CD14-positive monocyte (primary cell): ENCODE data around the gene MGLL. TPM values are rescaled to one million over a fixed set of nuclear protein-coding genes. Genes with fewer than 3 reads are reported as not detected.

Experiments used
- DNase-seq, 3 donors: peaks; one replicate each; pipeline ENCODE4 v3.0.0-alpha.2; 2011 to 2022
- H2AFZ ChIP-seq: 2 replicates; pipeline ENCODE4 v1.6.0; 2012; ENCODE audit warnings: mild to moderate bottlenecking, low read depth, low read length, inconsistent platforms; ENCODE audit not compliant: insufficient read depth, poor library complexity, severe bottlenecking
- H3K27ac ChIP-seq, 2 donors: 1 replicate in 1 of 2; 2 replicates in 1 of 2; pipeline ENCODE4 v1.5.1; 2012 to 2013; ENCODE audit warnings: low read length in 2 of 2, control low read depth in 1 of 2, inconsistent platforms in 1 of 2, low read depth in 1 of 2, mild to moderate bottlenecking in 1 of 2
- H3K27me3 ChIP-seq, 2 donors: one replicate each; pipeline versions ENCODE4 v1.6.0 to v1.6.1; 2011 to 2013; ENCODE audit warnings: low read length in 2 of 2; ENCODE audit not compliant: control insufficient read depth in 2 of 2, insufficient read depth in 2 of 2
- H3K36me3 ChIP-seq, 2 donors: replicated peaks in 1 of 2; 1 replicate in 1 of 2; 2 replicates in 1 of 2; pipeline versions ENCODE4 v1.5.1 to v1.6.1; 2012 to 2013; ENCODE audit warnings: low read length in 2 of 2, control low read depth in 1 of 2, inconsistent platforms in 1 of 2, mild to moderate bottlenecking in 1 of 2; ENCODE audit not compliant: insufficient read depth in 2 of 2, control insufficient read depth in 1 of 2
- H3K4me1 ChIP-seq, 2 donors: 1 replicate in 1 of 2; 2 replicates in 1 of 2; pipeline versions ENCODE4 v1.5.1 to v1.6.1; 2012 to 2013; ENCODE audit warnings: low read length in 2 of 2, control low read depth in 1 of 2, inconsistent platforms in 1 of 2, mild to moderate bottlenecking in 1 of 2, moderate library complexity in 1 of 2; ENCODE audit not compliant: insufficient read depth in 2 of 2, control insufficient read depth in 1 of 2
- H3K4me2 ChIP-seq: replicated peaks from 2 replicates; pipeline ENCODE3; 2012; ENCODE audit warnings: low read length, moderate library complexity, mild to moderate bottlenecking; ENCODE audit not compliant: poor library complexity, severe bottlenecking; ENCODE audit errors: extremely low read depth
- H3K4me3 ChIP-seq, 3 experiments: fragments of 200-600 bp in 1 of 3; sonication (generic) in 1 of 3; replicated peaks in 1 of 3; 1 replicate in 2 of 3; 2 replicates in 1 of 3; pipeline ENCODE4 v1.5.1; 2011 to 2013; ENCODE audit warnings: low read length in 3 of 3, mild to moderate bottlenecking in 3 of 3, control low read depth in 2 of 3, low read depth in 2 of 3, inconsistent platforms in 1 of 3, moderate library complexity in 1 of 3
- H3K79me2 ChIP-seq: 2 replicates; pipeline ENCODE4 v1.6.0; 2012; ENCODE audit warnings: mild to moderate bottlenecking, control low read depth, inconsistent platforms, low read length, moderate library complexity; ENCODE audit not compliant: insufficient read depth
- H3K9ac ChIP-seq: 2 replicates; pipeline ENCODE4 v1.6.0; 2017; ENCODE audit warnings: low read length, mild to moderate bottlenecking; ENCODE audit not compliant: insufficient read depth, poor library complexity, severe bottlenecking
- H3K9me3 ChIP-seq, 2 donors: replicated peaks in 1 of 2; 1 replicate in 1 of 2; 2 replicates in 1 of 2; pipeline versions ENCODE4 v1.5.1 to v1.6.1; 2012 to 2013; ENCODE audit warnings: low read length in 2 of 2, control low read depth in 1 of 2; ENCODE audit not compliant: control insufficient read depth in 1 of 2, insufficient read depth in 1 of 2
- H4K20me1 ChIP-seq: 2 replicates; pipeline ENCODE4 v1.6.0; 2012; ENCODE audit warnings: mild to moderate bottlenecking, low read length, control low read depth, moderate library complexity; ENCODE audit not compliant: insufficient read depth
- H3K27ac Mint-ChIP-seq, 7 donors: one replicate each; pipeline ENCODE4 v1.8.0; 2020; ENCODE audit warnings: mild to moderate bottlenecking in 7 of 7, mixed read lengths in 7 of 7, moderate library complexity in 6 of 7, inconsistent platforms in 2 of 7
- H3K27me3 Mint-ChIP-seq, 3 donors: one replicate each; pipeline ENCODE4 v1.8.0; 2021 to 2022; ENCODE audit warnings: low read depth in 3 of 3, mild to moderate bottlenecking in 3 of 3, mixed read lengths in 3 of 3, moderate library complexity in 3 of 3, inconsistent platforms in 1 of 3
- H3K36me3 Mint-ChIP-seq, 2 donors: one replicate each; pipeline ENCODE4 v1.8.0; 2020; ENCODE audit warnings: mixed read lengths in 2 of 2, inconsistent platforms in 1 of 2, mild to moderate bottlenecking in 1 of 2
- H3K4me1 Mint-ChIP-seq: one replicate; pipeline ENCODE4 v1.8.0; 2020; ENCODE audit warnings: mild to moderate bottlenecking, mixed read lengths
- H3K4me3 Mint-ChIP-seq, 2 donors: one replicate each; pipeline ENCODE4 v1.8.0; 2020; ENCODE audit warnings: mild to moderate bottlenecking in 2 of 2, mixed read lengths in 2 of 2, moderate library complexity in 1 of 2
- H3K9me3 Mint-ChIP-seq, 7 donors: one replicate each; pipeline ENCODE4 v1.8.0; 2020 to 2022; ENCODE audit warnings: mixed read lengths in 7 of 7, mild to moderate bottlenecking in 6 of 7, moderate library complexity in 6 of 7, inconsistent platforms in 2 of 7
- CTCF ChIP-seq: fragments of 200-600 bp; IDR thresholded peaks from one replicate; pipeline ENCODE4 v1.8.0; 2022; ENCODE audit warnings: antibody characterized with exemption, mild to moderate bottlenecking
- WGBS: methylation state at CpG from one replicate; pipeline ENCODE4 v1.1.5; 2013; ENCODE audit warnings: missing lambda C conversion rate; ENCODE audit not compliant: insufficient coverage; 5-methylcytosine and 5-hydroxymethylcytosine counted together
- intact Hi-C, 2 donors: fragments of 100-400 bp; cut with micrococcal nuclease; formaldehyde crosslinking; loops; one replicate each; pipeline versions ENCODE4 v1.15.0 to v1.15.1; 2023
- polyA plus RNA-seq, 3 donors: library from polyadenylated mRNA; depleted of rRNA in 1 of 3; unstranded in 2 of 3; stranded (reverse) in 1 of 3; fragments of 300-500 nt in 2 of 3; fragments of >200 nt in 1 of 3; fragmentation: Illumina TruSeq in 2 of 3; gene quantifications; 1 replicate in 2 of 3; 2 replicates in 1 of 3; pipeline ENCODE4 v1.2.3, GENCODE V29; 2012 to 2021

The MGLL gene
- polyA plus RNA-seq, 3 donors = 4.4 to 10.0 (median 6.4) TPM

DNA sequence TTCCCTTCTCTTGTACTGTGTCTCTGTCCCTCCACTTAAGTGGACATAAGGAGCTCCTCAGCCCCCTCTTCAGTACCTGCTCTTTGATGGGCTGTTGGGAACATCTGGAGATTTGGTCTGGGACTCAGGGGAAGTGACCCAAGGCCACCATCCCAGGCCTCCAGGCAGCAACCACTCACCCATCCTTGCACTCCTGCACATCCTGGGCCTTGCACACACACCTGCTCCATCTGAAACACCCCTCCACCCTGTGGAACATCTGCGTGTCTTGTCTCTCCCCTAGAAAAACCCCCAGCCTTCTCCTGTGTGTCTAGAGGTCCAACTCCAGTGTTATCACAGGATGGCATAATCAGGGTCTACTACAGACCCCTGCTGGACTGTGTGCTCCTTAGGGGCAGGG is 75.2 kb downstream of the MGLL start:
- Histone ChIP-seq H3K4me2 (no peak overlapping the region), H2AFZ (no peak overlapping the region), H3K9me3 (no peaks in the 10 kb centered on the region), H3K4me1 (peaks cover 11 to 15% of the 10 kb centered on the region in 2 donors), H4K20me1 (no peaks in the 10 kb centered on the region), H3K9ac (no peak overlapping the region), H3K4me3 (no peak overlapping the region), H3K27ac (no peak overlapping the region), H3K27me3 (no peaks in the 10 kb centered on the region), H3K79me2 (no peaks in the 10 kb centered on the region), H3K36me3 (no peaks in the 10 kb centered on the region)
- Mint-ChIP-seq H3K4me3 (no peak overlapping the region), H3K27ac (peak overlapping the region in 1 of 7 donors; percentile 61), H3K27me3 (peaks cover 2 to 3% (median 3%) of the 10 kb centered on the region in 3 donors), H3K9me3 (peaks cover 0 to 1% (median 0%) of the 10 kb centered on the region in 7 donors), H3K36me3 (peaks cover 0 to 14% of the 10 kb centered on the region in 2 donors), H3K4me1 (peaks cover 23% of the 10 kb centered on the region)
- no CpG with 5 or more reads among the region's 1 CpG for WGBS
- no peak for TF ChIP-seq CTCF
- intact Hi-C loops = no loop called here
- no peak for DNase-seq

- no peak overlapping the region for H3K9ac ChIP-seq
- H3K9me3 ChIP-seq = no peaks in the 10 kb centered on the region
- no peak overlapping the region for H3K4me3 ChIP-seq
- Mint-ChIP-seq H3K36me3 (peaks cover 0 to 14% of the 10 kb centered on the region in 2 donors), H3K4me3 (no peak overlapping the region), H3K27me3 (peaks cover 1 to 3% (median 2%) of the 10 kb centered on the region in 3 donors), H3K9me3 (peaks cover 0 to 1% (median 0%) of the 10 kb centered on the region in 7 donors), H3K27ac (peak overlapping the region in 2 of 7 donors; percentile 35 to 73), H3K4me1 (peaks cover 23% of the 10 kb centered on the region)
- no peaks in the 10 kb centered on the region for H3K79me2 ChIP-seq
- H3K4me2 ChIP-seq = no peak overlapping the region
- 93% methylated on average over 6 of the region's 10 CpGs for WGBS
- DNase-seq = no peak
- no peak overlapping the region for H2AFZ ChIP-seq
- no peaks in the 10 kb centered on the region for H3K36me3 ChIP-seq
- no peak overlapping the region for H3K27ac ChIP-seq
- no peak for TF ChIP-seq CTCF
- intact Hi-C loops = no loop called here
- H3K27me3 ChIP-seq = no peaks in the 10 kb centered on the region
- H3K4me1 ChIP-seq = peaks cover 11 to 15% of the 10 kb centered on the region in 2 donors
- H4K20me1 ChIP-seq = no peaks in the 10 kb centered on the region
Observed at GRCh38 chr3:127746400-127747057, 75.8 kb downstream of the MGLL start.
